ENCODE measurements around the gene BDKRB2.

Gene BDKRB2

DNA sequence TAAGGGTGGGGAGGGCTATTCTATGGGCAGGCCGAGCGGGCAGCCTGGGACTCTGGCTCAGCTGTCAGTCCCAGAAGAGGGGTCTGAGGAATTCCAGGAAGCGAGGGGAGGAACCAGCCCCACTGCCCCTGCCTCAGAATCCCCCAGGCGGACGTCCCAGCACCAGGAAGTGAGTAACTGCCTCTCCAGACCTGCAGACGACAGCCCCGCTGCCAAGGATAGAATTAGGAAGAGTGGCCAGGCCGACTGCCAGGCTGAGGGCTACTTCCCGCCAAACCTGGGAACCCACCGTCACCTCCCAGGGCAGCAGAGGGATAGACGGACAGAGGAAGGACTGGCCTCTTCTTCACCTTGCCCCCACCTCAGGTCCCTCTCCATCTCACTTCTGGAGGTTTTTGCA lies 6.7 kb upstream of the BDKRB2 start:
- DNase-seq (ENCODE audit: low read depth in 2 of 2) = no peak

DNA sequence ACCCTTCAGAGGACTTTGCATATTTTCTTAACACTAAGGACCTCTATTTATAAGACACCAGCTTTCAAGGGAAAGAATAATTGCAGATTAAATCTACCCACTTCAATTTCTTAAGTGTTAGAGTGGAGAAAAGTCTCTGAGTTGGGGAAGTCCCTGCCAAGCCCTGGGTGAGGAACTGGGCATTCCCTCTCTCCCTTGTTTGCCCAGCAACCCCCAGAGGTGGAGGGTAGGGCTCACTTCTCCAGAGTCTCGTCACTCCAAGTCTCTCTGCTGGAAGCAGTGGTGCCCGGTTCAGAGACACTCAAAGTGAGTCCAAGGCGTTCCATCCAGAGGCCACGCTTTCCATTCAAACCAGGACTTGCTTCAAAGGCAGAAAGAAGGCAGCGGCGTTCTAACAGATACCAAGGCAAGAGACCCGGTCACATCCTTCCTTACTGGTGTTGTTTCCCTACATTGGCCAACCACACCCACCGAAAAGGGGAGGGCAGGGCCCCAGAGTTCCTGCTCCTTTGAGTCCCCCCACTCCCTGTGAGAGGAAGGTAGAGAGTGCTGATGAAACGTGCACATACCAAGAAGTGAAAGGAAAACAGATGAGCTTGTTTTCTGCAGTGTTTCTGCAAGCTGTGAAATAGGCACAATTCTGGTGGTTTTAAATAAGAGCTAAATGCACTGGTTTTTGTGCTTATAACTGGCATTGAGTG lies 6.1 kb upstream of the BDKRB2 start:
- DNase-seq (ENCODE audit: low read depth in 2 of 2) = no peak

DNA sequence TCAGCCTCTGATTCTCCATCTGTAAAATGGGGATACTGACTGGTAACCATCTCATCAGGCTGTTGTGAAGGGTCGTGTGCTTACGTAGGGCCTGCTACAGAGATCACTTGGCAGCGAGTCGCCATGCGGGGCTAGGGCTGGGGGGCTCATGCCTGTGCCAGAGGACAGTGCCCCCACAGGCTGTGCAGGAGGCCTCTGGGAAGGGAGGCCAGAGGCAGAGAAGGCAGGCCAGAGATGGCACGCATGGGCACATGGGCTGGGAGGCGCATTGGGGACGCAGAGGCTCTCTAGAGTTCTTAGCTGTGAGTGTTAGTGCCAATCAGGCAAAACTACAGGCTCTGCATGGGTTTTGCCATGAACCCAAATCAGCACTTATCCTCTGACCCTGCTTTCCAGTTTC lies 3.5 kb upstream of the BDKRB2 start:
- DNase-seq (ENCODE audit: low read depth in 2 of 2) = no peak

DNA sequence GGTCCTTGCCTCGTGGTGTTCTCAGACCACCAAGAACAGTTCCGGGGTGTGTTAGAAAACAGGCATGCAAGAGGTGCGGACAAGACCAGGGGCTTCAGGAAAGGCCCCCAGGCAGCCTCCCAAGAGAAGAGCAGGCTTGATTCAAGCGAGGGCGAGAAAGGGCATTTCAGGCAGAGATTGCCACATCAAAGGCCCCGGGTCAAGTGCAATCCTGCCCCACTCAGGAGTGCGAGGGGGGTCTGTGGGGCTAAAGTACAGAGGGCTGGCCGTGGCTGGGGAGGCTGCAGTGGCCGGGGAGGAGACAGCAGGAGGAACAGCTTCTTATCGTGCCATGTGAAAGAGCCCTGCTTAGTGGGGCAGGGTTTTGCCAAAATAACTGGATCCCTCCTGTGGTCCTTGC lies 2.7 kb upstream of the BDKRB2 start:
- DNase-seq (ENCODE audit: low read depth in 2 of 2) = no peak

DNA sequence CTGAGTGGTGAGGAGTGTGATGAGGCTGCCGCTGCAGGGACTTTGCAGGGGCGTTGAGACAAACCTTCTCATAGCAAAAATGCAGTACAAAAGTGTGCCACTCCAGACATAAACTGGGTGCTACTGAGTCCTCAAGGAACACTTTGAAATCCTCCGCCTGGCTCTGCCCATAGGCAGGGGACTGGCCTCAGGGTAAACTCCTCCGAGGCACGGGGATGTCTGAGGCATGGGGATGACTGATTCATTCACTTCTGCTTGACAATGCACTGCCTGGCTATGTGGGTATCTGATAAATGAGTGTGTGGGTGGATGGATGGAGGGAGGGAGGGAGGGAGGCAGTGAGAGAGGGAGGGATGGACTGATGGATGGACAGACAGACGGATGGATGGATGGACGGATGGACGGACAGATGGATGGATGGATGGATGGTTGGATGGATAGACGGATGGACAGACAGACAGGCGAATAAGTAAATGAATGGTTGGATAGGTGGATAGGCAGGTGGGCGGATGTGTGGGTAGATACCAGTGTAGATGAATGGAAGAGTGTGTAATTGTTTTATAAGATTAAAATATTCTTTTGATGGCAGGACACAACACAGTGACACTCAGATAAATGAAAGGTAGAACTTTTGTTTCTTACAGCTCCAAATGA lies 2.1 kb upstream of the BDKRB2 start:
- DNase-seq (ENCODE audit: low read depth in 2 of 2) = no peak

DNA sequence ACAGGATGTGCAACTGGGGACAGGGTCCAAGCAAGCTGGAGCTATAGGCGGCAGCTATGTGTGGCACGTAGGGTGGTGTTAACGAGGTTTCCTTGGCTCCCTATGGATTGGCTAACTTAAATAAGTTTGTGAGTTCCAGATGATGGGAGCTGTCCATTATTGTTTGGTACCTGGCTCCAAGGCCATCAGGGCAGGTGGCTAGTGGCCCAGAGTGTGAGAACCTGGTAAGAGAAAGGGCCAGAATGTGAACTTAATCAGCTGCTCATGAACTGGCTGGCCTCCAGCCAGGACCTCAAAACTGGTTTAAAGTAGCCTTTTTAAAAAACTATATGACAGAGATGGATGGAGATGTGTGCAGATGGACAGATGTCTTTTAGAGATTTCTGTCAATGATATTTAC lies 1.5 kb upstream of the BDKRB2 start:
- DNase-seq (ENCODE audit: low read depth in 2 of 2) = no peak

DNA sequence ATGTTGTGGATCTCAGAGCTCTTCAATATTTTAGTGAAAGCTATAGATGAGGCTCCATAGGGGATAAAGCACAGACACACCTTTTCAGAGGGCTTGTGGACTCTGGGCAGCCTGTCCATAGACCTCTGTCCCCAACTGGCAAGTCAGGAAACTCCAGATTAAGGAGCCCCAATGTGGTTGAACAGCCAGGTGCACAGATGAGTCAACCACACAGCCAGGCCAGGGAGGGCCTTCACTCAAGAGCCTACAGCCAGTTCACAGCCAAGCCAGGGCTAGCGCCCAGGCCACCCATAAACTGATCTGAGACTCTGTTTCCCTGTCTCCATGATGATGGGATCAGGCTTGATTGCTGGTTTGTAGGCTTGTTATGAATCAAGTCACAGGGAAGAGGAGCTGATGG lies 1.0 kb upstream of the BDKRB2 start:
- DNase-seq (ENCODE audit: low read depth in 2 of 2) = no peak

DNA sequence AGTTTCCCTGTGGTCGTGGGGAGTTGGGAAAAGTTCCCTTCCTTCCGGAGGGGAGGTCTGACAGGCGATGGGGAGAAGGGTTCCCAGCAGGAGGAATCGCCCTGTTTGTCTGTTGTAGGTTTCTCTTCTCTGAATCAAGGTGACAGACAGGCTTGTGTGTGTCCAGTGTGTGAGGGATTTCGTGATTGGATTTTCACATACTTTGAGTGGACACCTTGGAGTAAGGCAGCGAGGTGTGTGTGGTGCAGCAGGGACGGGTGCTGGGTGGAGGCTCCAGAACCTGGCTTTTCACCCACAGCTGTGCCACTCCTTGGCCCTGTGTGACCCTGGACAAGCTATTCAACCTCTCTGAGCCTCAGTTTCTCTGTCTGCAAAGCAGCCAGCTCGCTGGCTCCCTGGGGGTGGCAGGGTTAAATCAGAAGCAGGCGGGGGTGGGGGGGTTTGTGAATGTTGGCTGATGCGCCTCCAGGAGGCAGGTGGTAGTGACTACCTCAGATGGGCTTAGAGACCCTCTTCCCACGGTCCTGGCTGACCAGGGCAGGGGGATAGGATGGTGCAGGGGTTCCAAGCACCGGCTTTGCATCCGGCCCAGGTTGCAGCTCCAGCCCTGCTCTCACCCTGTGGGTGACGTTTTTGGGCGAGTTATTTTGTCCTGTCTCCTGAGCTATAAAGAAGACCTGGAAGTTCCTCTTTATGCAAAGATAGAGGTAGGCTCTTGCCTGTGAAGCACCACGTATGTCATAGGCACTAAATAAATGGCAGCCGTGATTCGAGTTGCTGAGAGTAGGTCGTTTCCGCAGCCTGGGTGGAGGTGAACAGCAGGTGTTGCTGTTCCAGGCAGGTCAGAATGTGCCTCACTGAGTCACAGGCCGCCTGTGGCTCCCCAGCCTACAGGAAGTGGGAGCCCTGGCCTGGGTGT lies 679 bp downstream of the BDKRB2 start:
- DNase-seq (ENCODE audit: low read depth in 2 of 2) = no peak

DNA sequence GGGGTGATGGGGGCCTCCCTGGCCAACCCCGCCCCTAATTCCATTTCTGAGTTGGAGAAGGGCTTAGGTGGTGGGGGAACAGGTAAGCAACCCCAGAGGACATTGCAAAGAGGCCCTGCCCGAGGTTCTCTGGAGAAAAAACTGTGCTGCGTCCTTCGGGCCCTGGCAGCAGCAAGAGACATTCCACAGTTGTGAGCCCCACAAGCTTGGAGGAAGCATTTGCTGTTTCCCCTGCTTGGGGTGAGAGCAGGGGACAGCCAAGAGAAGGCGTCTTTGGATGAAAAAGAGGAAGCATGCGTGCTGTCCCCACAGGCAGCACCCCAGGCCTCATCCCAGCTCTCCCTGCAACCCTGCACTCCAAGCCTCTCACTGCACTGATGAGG lies 1.3 kb downstream of the BDKRB2 start:
- DNase-seq (ENCODE audit: low read depth in 2 of 2) = no peak

DNA sequence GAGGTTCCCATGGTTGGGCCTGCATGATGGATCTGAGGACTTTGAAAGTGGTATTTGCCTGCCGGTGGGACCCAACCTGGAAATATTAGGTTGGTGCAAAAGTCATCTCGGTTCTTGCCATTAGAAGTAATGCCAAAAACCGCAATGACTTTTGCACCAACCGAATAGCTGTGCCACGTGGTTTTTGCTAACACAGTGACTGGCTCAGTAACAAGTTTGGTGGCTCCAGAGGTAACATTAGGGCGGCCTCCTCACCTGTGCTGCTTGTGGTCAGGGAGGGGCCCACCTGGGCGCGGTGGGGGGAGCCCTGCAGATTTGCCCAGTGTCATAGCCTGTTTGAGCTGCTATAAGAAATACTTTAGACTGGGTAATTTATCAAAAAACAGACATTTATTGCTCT lies 1.8 kb downstream of the BDKRB2 start:
- no peak for DNase-seq (ENCODE audit: low read depth in 2 of 2)

DNA sequence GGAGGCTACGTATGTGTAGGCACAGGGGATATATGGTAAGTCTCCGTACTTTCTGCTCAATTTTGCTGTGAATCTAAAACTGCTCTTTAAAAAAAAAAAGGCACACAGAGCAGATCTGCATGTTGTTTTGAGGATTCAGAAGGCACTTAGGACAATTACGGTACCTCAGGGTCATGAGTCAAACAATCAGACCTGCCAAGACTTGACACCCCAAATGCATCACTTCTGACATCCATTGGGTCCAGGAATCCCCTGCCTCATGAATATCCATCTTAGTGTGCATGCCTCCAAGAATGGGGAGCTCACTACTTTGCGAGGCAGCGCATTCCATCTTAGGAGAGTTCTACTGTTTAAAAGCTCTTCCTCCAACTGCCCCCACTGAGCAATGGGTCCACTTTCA lies 3.0 kb downstream of the BDKRB2 start:
- no peak for DNase-seq (ENCODE audit: low read depth in 2 of 2)

DNA sequence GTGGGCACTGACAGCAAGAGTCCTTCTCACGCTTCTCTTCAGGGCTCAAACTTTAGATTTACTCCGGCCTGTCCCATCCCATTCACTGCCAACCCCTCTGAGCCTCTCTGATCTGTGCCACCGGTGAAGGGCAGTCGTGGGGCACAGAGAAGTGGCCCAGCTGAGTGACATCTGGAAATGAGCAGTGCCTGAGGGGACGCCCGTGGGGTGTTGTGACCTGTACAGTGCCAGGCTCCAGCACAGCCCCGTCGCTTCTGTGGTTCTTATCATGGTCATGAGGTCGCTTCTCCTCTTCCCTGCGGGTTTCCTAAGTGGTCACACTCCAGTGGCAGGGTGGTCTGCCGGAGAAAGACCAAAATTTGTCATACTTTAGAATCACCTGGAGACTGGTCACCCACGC lies 4.1 kb downstream of the BDKRB2 start:
- no peak for DNase-seq (ENCODE audit: low read depth in 2 of 2)

DNA sequence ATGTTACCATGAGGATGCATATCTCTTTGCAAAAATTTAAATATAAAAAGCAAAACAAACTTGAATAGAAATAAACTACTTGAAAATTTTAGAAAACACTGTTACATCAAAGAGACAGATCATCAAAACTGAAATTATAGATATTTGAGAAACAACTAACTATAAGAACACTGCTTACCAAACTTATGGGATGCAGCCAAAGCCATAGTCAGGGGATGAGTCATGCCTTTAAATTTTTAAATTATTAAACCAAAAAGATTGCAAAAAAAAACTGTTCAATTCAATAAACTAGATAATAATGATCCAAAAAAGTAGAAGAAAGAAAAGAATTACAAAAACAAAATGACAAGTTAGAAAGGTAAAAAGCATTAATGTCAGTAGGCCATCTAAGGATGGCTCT lies 7.5 kb downstream of the BDKRB2 start:
- DNase-seq (ENCODE audit: low read depth in 2 of 2) = no peak

DNA sequence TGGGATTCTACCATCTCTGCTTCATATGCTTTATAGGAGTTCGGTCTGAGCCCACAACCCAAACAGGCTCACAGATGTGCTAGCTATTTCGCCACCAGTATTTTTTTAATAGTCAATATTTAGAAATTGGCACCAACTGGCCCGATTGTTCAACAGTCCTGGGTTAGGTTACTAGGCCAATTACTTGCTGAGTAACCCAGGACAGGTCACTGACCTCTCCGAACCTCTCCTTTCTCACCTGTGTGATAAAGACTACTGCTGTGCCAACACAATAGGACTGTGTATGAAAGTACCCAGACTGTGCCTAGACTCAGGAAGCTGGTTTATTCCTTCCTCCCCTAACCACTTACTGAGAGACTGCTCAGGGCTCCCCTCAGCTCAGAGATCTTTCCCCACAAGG lies 8.3 kb downstream of the BDKRB2 start:
- no peak for DNase-seq (ENCODE audit: low read depth in 2 of 2)

DNA sequence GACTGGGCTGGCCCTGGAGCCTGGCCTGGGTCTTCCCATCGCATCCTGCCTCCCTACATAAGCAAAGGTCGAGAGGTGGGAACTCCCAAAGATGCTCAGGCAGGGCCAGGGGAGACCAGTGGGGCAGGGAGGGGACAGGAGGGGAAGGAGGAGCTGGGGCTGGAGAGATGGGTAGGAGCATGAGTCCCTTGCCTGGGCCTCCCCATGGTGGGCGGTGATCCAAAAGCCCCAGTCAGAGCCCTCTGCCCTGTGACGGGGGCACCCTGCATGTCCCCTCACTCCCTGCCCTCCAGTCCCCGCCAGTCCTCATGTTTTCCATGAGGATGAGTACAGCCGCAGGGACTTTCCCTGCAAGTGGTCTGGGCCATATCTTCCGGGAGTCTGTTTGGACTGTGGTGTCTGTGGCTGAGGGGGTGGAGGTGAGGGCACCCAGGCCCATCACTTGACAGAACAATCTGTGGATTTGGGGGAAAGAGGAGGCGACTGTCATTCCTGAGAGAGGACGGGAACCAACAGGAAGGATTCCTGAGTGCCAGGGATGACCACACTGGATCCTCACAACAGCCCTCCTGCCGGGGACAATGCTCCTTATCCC lies 9.3 kb downstream of the BDKRB2 start:
- no peak for DNase-seq (ENCODE audit: low read depth in 2 of 2)

DNA sequence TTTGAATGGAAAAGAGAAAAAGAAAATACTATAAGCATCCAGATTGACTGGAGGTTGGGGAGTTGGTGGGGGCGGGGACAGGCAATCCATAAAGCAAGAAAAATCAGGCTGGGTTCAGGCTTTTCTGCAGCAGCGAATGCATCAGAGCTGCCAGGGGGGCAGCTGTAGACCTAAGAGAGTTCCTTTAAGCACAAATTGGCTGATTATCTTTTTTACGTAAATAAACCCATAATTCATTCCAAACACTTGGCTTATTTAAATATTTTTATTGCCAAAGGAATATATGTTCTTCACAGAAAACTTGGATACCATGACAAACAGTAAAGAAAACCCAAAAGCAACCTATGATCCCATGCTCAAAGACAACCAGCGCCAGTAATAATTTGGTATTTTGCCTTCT lies 10.2 kb downstream of the BDKRB2 start:
- DNase-seq (ENCODE audit: low read depth in 2 of 2) = no peak

DNA sequence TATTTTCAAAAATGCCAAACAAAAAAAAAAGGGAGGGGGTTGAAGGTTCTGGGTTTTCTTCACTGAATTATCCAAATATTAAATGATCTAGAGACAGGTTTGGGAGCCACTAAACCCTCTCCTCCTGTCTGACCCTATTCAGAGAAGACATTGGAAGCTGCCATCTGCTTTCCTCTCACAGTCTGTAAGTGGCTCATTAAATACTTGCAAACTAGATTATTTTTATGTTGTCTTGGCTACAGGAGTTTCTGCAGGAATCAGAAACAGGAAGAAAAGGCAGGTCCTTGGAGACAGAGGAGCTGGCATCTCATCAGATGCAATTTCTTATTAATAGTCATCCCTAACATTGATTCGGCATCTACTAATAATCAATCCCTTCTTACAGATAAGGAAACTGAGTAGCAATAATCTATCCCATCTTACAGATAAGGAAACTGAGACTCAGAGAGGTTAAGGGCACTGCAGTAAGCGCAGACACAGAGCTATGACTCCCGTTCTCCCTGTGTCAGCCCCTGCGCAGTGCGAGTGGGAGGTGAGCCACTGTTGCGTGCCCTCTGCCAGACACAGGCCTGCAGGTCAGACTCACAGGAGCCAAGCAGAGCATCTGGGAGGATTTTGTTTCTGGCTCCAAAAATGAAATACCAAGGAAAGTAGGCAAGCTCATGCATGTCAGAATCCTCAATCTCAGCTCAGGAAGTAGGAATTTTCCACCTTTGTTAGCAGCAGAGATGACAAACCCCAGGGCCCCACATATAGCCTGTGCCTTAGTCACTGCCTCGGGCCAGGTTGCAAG lies 11.0 kb downstream of the BDKRB2 start:
- DNase-seq (ENCODE audit: low read depth in 2 of 2) = no peak

DNA sequence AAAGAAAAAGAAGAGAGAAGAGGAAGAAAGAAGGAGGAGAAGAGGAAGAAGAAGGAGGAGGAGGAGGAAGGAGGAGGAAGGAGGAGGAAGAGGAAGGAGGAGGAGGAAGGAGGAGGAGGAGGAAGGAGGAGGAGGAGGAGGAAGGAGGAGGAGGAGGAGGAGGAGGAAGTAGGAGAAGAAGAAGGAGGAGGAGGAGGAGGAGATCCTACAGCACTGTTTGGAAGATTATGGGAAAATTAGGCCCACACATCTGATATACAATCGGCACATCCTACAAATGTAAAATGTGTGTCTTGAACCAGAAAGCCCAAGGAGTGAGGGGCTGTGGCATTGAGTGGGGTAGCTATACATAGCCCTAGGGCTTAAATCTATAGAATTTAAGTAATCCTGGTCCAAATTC lies 12.0 kb downstream of the BDKRB2 start:
- DNase-seq (ENCODE audit: low read depth in 2 of 2) = no peak

DNA sequence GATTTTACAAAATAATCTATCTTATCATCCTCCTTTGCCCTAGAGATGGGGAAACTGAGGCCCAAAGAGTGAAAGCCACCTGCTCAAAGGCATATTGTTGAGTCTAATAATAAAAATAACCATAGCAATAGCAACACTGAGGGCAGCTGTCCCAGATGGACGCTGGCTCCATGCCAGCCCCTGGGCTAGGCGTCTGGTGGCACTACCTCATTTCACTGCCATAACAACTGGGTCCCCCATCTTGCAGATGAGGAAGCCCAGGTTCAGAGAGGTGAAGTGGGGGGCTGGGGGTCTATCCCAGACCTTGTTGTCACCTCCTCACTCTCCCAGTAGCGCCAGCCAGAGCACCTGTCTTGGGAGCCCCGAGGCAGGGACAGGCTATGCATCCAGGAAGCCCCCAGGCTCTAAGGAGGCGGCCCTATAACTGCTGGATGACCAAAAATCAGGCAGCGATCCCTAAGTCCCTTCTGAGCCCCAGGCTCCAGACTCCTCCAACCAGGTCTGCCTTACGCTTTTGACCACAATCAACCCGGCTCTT lies 12.8 kb downstream of the BDKRB2 start:
- no peak for DNase-seq (ENCODE audit: low read depth in 2 of 2)

DNA sequence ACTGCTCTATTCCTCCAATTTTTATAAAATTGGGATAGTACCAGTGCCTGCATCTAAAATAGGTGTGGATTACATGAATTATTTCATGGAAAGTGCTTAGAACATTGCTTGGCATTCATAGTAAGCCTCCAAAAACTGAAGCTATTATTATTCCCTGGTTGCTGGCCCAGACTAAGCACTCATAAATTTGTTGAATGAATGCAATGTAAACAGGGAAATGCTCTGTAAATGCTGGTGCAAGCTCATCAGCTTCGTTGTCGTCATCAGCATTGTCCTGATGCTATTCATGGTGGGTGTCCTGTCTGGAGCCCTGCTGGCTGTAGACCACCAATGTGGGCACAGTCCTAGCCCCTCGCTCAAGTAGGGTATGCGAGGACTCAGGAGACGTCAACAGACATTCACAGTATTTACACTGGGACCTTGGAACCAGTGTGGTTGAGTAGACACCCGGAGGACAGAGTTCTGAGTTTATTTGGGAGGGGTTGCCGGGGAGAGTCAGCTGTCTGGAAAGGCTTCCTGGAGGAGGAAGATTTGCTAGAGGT lies 16.5 kb downstream of the BDKRB2 start:
- DNase-seq (ENCODE audit: low read depth in 2 of 2) = no peak

DNA sequence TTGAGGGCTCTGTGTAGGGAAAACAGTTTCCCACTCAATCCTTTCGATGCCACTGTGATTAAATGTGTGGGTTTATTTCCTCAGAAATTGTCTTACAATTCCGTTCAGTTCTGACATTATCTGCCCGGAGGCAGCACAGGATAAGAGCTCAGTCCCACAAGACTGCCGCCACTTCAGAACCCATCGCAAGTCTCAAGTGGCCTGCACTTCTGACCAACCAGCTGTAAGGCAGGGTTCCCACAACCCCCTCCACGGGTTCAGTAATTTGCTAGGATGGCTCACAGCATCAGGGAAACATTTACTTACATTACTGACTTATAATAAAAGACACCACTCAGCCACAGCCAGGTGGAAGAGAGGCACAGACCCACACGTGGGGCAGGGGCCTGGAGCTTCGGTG lies 17.2 kb downstream of the BDKRB2 start:
- DNase-seq (ENCODE audit: low read depth in 2 of 2) = no peak

Data from fibroblast of skin of left quadriceps (primary cell).